PFSK-1 (cell line): Measurements from ENCODE around the gene YWHAQ.

Experiments
- FOXP2 ChIP-seq: optimal IDR thresholded peaks from 2 replicates; pipeline ENCODE3; 2011; ENCODE audit warnings: borderline replicate concordance, control low read depth, inconsistent platforms; ENCODE audit not compliant: insufficient read depth; ENCODE audit errors: extremely low read length, extremely low read depth
- POLR2AphosphoS5 ChIP-seq: IDR thresholded peaks from 2 replicates; pipeline ENCODE4 v1.6.1; 2012; ENCODE audit warnings: low read depth, mild to moderate bottlenecking, control low read depth, low read length, moderate library complexity
- SIN3A ChIP-seq: IDR thresholded peaks from 2 replicates; pipeline ENCODE4 v1.6.1; 2012; ENCODE audit warnings: mild to moderate bottlenecking, low read length, moderate library complexity, borderline replicate concordance; ENCODE audit not compliant: insufficient read depth
- TAF1 ChIP-seq: IDR thresholded peaks from 2 replicates; pipeline ENCODE4 v1.6.1; 2012; ENCODE audit warnings: low read length, control low read depth, borderline replicate concordance; ENCODE audit not compliant: insufficient read depth
- TF ChIP-seq, protein P1 (sequence below), 2 experiments: IDR thresholded peaks; 2 replicates each; pipeline versions ENCODE4 v1.6.1 to v1.8.0; 2011 to 2012; ENCODE audit warnings: low read depth in 2 of 2, low read length in 2 of 2, control low read depth in 1 of 2, inconsistent platforms in 1 of 2, mild to moderate bottlenecking in 1 of 2, moderate library complexity in 1 of 2; ENCODE audit not compliant: insufficient read depth in 1 of 2

The YWHAQ gene

DNA sequence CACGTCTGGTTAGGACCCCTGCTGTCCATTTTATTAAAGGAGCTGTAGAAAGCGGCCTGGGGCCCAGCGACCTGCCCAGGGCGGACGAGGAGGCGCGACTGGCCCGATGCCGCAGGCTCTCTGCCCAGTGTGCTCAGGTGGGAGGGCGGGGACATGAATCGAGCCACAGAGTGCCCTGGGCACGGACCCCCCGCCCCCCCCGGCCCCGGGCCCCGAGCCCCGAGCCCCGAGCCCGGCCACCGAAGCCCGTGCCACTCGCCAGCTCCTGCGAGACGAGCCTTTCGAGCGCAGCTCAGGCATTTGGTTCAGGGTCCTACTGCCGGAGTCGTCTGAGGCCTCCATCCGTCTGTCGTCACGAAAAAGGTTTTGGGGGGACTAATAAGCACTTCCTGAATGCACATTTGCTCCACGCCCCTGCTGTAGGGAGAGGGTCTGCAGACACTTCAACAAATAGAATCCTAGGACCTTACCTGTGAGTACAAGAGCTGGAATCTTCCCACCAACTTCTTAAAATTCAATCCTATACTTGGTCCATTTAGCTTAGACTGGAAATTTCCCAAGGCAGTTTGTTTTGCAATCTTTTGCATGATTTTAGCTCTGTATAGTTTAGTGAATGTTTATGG lies 74.6 kb downstream of the YWHAQ start:
- TF ChIP-seq SIN3A (no peak), POLR2AphosphoS5 (no peak), FOXP2 (no peak), TAF1 (no peak)
- TF ChIP-seq, protein P1, sequence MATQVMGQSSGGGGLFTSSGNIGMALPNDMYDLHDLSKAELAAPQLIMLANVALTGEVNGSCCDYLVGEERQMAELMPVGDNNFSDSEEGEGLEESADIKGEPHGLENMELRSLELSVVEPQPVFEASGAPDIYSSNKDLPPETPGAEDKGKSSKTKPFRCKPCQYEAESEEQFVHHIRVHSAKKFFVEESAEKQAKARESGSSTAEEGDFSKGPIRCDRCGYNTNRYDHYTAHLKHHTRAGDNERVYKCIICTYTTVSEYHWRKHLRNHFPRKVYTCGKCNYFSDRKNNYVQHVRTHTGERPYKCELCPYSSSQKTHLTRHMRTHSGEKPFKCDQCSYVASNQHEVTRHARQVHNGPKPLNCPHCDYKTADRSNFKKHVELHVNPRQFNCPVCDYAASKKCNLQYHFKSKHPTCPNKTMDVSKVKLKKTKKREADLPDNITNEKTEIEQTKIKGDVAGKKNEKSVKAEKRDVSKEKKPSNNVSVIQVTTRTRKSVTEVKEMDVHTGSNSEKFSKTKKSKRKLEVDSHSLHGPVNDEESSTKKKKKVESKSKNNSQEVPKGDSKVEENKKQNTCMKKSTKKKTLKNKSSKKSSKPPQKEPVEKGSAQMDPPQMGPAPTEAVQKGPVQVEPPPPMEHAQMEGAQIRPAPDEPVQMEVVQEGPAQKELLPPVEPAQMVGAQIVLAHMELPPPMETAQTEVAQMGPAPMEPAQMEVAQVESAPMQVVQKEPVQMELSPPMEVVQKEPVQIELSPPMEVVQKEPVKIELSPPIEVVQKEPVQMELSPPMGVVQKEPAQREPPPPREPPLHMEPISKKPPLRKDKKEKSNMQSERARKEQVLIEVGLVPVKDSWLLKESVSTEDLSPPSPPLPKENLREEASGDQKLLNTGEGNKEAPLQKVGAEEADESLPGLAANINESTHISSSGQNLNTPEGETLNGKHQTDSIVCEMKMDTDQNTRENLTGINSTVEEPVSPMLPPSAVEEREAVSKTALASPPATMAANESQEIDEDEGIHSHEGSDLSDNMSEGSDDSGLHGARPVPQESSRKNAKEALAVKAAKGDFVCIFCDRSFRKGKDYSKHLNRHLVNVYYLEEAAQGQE (IDR thresholded peaks at IDR 0.05; ENCODE audit: insufficient read depth in 1 of 2, low read depth in 2 of 2, low read length in 2 of 2) = no peak

DNA sequence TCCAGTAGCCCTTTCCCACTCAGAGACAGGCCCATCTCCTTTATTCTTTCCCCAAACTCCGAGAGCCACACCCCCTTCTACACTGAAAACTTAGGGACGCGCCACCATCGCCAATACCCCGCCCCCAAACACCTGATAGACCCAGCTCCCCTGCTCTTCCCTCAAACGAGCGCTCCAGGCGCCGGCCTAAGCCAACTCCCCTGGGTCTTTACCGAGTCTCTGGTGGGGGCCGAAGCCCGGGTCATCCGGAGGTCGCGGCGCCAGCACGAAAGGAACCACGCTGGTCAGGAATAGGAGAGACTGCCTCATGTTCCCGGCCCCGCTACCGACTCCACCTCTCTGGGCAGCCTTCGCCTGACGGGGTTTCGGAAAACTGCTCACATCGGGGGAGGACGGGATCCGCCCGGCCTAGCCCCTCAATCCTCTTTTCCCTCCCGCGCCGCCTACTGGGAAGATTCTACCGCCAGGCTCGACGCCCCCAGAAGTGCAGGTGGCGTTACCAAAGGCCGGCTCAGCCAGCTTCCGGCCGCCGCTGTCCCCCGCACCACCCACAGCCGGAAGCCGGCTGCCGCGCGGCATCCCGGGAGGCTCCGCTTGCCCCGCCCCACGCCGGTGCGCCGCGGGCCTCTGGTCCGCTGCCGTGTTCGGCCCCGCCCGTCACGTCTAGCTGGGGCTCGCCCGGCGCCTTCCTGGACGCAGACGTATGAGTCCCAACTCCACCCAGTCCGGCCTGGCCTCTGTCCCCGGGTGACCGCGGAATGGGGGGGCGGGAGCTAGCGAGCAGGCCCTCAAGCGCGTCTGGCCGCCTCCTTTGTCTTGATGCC lies 75.3 kb downstream of the YWHAQ start, which contains the start of gene ADAM17:
ADAM17 (minus strand) TSS at position 534 of the 824 bp plus-strand sequence; CDS start at position 309, 225 bp downstream.
- TF ChIP-seq, protein P1 (IDR thresholded peaks at IDR 0.05; ENCODE audit: insufficient read depth in 1 of 2, low read depth in 2 of 2, low read length in 2 of 2) = 0 out of 4 replicates have a peak, but pooled peaks of 1 of the 2 experiments have one; percentile 10
- TF ChIP-seq FOXP2 (no peak), SIN3A (peak; percentile 28; the same call in 1 of the 2 replicates), TAF1 (peak; percentile 19; the same call in 1 of the 2 replicates), POLR2AphosphoS5 (peak; percentile 84)

DNA sequence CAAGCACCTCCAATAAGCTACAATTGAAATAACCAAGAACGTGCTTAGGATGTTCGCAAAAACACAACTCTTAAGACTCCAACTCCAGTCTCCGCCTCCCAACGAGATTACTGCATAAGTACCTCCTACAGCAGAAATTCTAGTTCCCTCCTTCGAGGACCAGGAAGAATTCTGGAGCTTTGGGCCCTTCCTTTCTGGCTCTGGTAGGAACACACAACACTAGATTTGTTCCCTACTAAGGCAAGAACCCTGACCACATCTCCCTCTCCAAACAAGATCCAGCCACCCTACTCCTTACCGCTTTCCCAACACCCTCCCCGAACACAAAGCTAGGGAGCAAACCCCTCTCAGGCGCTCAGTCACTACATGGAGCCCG lies 75.9 kb downstream of the YWHAQ start:
- TF ChIP-seq SIN3A (no peak), POLR2AphosphoS5 (no peak; the same call in 1 of the 2 replicates), FOXP2 (no peak), TAF1 (no peak)
- TF ChIP-seq, protein P1 (IDR thresholded peaks at IDR 0.05; ENCODE audit: insufficient read depth in 1 of 2, low read depth in 2 of 2, low read length in 2 of 2) = no peak

DNA sequence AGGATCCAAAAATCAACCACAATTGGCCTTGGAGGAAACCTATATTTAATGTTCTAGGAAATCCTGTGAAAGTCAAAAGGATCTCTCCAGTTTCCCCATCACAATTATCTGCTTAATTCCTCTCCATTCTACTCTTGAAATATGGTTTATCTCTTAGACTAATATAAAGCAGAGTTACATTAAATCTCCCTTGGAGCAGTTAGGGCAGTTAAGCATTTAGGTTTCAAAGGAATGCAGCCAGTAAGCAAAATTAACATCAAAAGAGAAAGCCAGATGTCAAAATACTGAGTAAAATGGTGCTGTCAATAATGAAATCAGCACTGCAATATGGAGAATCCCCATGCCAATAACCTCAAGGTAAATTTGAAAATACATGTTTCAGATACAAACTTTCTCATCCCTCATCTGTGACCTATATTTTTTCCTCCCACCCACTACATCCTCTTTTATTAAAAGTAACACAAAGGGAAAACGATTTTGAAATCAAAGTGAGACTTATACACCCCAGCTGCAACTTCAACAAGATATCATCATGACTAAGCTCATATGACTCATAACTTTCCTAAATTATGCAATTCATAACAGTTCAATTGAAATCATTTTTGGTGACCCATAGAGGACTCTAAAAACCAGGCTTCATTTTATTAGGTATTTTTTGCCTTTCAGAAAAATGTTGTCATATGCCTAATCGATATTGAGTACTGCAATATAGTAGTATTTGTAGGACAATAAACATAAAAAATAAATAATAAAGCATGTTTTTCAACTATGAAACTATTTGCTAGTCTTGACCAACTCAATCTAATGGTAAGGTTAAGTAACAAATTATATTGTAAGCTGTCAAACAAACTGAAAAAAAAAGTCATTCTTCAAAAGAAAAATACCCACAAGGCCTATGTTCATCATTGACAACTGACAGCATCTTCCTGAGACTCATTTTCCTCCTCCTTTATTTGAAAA lies 78.3 kb downstream of the YWHAQ start:
- TF ChIP-seq POLR2AphosphoS5 = no peak
- TF ChIP-seq FOXP2 = no peak
- TF ChIP-seq, protein P1 (IDR thresholded peaks at IDR 0.05; ENCODE audit: insufficient read depth in 1 of 2, low read depth in 2 of 2, low read length in 2 of 2) = no peak
- no peak for TF ChIP-seq TAF1
- no peak for TF ChIP-seq SIN3A
